Measurements from ENCODE around the gene ARHGEF7.

GRCh38 chr13:111251646-111252445, 136.7 kb downstream of the ARHGEF7 start:
- TF ChIP-seq, protein P1, sequence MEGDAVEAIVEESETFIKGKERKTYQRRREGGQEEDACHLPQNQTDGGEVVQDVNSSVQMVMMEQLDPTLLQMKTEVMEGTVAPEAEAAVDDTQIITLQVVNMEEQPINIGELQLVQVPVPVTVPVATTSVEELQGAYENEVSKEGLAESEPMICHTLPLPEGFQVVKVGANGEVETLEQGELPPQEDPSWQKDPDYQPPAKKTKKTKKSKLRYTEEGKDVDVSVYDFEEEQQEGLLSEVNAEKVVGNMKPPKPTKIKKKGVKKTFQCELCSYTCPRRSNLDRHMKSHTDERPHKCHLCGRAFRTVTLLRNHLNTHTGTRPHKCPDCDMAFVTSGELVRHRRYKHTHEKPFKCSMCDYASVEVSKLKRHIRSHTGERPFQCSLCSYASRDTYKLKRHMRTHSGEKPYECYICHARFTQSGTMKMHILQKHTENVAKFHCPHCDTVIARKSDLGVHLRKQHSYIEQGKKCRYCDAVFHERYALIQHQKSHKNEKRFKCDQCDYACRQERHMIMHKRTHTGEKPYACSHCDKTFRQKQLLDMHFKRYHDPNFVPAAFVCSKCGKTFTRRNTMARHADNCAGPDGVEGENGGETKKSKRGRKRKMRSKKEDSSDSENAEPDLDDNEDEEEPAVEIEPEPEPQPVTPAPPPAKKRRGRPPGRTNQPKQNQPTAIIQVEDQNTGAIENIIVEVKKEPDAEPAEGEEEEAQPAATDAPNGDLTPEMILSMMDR (IDR thresholded peaks at IDR 0.05) = no peak
- TF ChIP-seq ZFX (IDR thresholded peaks at IDR 0.05; ENCODE audit: borderline replicate concordance) = no peak
